Keratinocyte (primary cell): ENCODE measurements around the gene RGL4.
"Not testable (repeated sequence)": the region's sequence is repeated elsewhere in the genome, so short reads cannot be mapped to it uniquely, and the experiment has no call there.

ENCODE experiments used
- EZH2 ChIP-seq: IDR thresholded peaks from one replicate; pipeline ENCODE4 v1.6.1; 2012; ENCODE audit warnings: inconsistent platforms, mild to moderate bottlenecking, low read length, moderate library complexity
- TF ChIP-seq, protein P1 (sequence below), 3 experiments: IDR thresholded peaks in 1 of 3; conservative IDR thresholded peaks in 1 of 3; optimal IDR thresholded peaks in 1 of 3; 2 replicates in 2 of 3; 3 replicates in 1 of 3; pipeline versions ENCODE3 to v1.5.1; 2011; ENCODE audit warnings: low read length in 3 of 3, mild to moderate bottlenecking in 3 of 3, moderate library complexity in 2 of 3, control low read depth in 1 of 3, inconsistent platforms in 1 of 3; ENCODE audit not compliant: insufficient read depth in 2 of 3; ENCODE audit errors: extremely low read depth in 1 of 3

DNA sequence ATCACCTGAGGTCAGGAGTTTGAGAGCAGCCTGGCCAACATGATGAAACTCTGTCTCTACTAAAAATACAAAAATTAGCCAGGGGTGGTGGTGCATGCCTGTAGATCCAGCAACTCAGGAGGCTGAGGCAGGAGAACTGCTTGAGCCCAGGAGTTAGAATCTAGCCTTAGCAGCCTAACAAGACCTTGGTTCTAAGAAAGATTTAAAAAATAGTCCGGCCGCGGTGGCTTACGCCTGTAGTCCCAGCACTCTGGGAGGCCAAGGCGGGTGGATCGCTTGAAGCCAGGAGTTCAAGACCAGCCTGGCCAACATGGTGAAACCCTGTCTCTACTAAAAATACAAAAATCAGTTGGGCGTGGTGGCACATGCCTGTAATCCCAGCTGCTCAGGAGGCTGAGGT lies 44.3 kb upstream of the RGL4 start:
- TF ChIP-seq, protein P1, sequence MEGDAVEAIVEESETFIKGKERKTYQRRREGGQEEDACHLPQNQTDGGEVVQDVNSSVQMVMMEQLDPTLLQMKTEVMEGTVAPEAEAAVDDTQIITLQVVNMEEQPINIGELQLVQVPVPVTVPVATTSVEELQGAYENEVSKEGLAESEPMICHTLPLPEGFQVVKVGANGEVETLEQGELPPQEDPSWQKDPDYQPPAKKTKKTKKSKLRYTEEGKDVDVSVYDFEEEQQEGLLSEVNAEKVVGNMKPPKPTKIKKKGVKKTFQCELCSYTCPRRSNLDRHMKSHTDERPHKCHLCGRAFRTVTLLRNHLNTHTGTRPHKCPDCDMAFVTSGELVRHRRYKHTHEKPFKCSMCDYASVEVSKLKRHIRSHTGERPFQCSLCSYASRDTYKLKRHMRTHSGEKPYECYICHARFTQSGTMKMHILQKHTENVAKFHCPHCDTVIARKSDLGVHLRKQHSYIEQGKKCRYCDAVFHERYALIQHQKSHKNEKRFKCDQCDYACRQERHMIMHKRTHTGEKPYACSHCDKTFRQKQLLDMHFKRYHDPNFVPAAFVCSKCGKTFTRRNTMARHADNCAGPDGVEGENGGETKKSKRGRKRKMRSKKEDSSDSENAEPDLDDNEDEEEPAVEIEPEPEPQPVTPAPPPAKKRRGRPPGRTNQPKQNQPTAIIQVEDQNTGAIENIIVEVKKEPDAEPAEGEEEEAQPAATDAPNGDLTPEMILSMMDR (optimal IDR thresholded peaks at IDR 0.05 in 1 of 3, IDR thresholded peaks at IDR 0.05 in 1 of 3, conservative IDR thresholded peaks at IDR 0.05 in 1 of 3; ENCODE audit: extremely low read depth in 1 of 3, insufficient read depth in 2 of 3, low read length in 3 of 3) = not testable (repeated sequence)
- TF ChIP-seq EZH2 = not testable (repeated sequence)
